Uterus (tissue), 4 donors: ENCODE data around the gene EIF2B4. TPM values are rescaled to one million over a fixed set of nuclear protein-coding genes. Genes with fewer than 3 reads are reported as not detected.

Experiments used
- DNase-seq, 2 donors: peaks; one replicate each; pipeline ENCODE4 v3.0.0-alpha.2; 2019 to 2020
- H3K27ac ChIP-seq, 2 donors: fragments of 200-600 bp; sonication (generic); 1 replicate in 1 of 2; 2 replicates in 1 of 2; pipeline ENCODE4 v1.5.1; 2016 to 2018
- H3K27me3 ChIP-seq, 2 donors: fragments of 200-600 bp; sonication (generic); one replicate each; pipeline ENCODE4 v1.5.1; 2018 to 2019; ENCODE audit warnings: control low read depth in 1 of 2
- H3K36me3 ChIP-seq, 2 donors: fragments of 200-600 bp; sonication (generic); one replicate each; pipeline ENCODE4 v1.5.1; 2019; ENCODE audit warnings: control low read depth in 1 of 2
- H3K4me1 ChIP-seq, 2 donors: fragments of 200-600 bp; sonication (generic); one replicate each; pipeline ENCODE4 v1.5.1; 2018 to 2019; ENCODE audit warnings: control low read depth in 1 of 2
- H3K4me3 ChIP-seq, 2 donors: fragments of 200-600 bp; sonication (generic); 1 replicate in 1 of 2; 2 replicates in 1 of 2; pipeline ENCODE4 v1.5.1; 2018 to 2019; ENCODE audit warnings: mild to moderate bottlenecking in 1 of 2
- H3K9me3 ChIP-seq, 2 donors: fragments of 200-600 bp; sonication (generic); one replicate each; pipeline ENCODE4 v1.5.1; 2019; ENCODE audit warnings: control low read depth in 1 of 2
- POLR2A ChIP-seq, 2 donors: fragments of 450-650 bp; IDR thresholded peaks; one replicate each; pipeline ENCODE4 v1.6.1; 2016; ENCODE audit warnings: antibody characterized with exemption in 2 of 2, mild to moderate bottlenecking in 1 of 2, moderate library complexity in 1 of 2
- intact Hi-C: fragments of 100-400 bp; cut with DNase I; formaldehyde crosslinking; loops from one replicate; pipeline ENCODE4 v1.15.1; 2023; ENCODE audit warnings: low total_unique reads
- total RNA-seq, 4 donors: library from RNA; depleted of rRNA in 3 of 4; stranded (reverse); fragments of >200 nt in 3 of 4; gene quantifications; one replicate each; pipeline versions ENCODE4 v1.1.0 to v1.2.4, GENCODE V29; 2014 to 2023
- TF ChIP-seq, protein P1 (sequence below), 4 experiments: fragments of 200-600 bp in 2 of 4; fragments of 450-650 bp in 2 of 4; sonication (generic) in 2 of 4; IDR thresholded peaks; one replicate each; pipeline ENCODE4 v1.5.1; 2016 to 2019; ENCODE audit warnings: antibody characterized with exemption in 4 of 4, mild to moderate bottlenecking in 2 of 4, moderate library complexity in 1 of 4
- donor health status: DM: yes; HTN: yes; CAD: no.

The EIF2B4 gene
- 10 to 100 TPM in 3 of 4 donors, 1 to 10 TPM in 1; 7.9 to 51.7 (median 13.8) TPM for total RNA-seq

GRCh38 chr2:27370026-27370815 lies at the start of gene EIF2B4, which contains the start of gene SNX17:
Gene EIF2B4, minus strand, starts transcription at chr2:27370338. Its CDS starts 24 bp downstream, at chr2:27370314.
Gene SNX17, plus strand, starts transcription at chr2:27370616. Its CDS starts 128 bp downstream, at chr2:27370744.
- Histone ChIP-seq H3K4me1 (peaks cover 16 to 30% of the 10 kb centered on the region in 2 donors), H3K27ac (peak within 1 kb of the TSS; percentile 83 to 91), H3K4me3 (peak within 1 kb of the TSS; percentile 65 to 96), H3K9me3 (no peaks in the 10 kb centered on the region), H3K27me3 (no peaks in the 10 kb centered on the region), H3K36me3 (no peaks in the 10 kb centered on the region)
- DNase-seq, result peak; percentile 99 to 100
- TF ChIP-seq, protein P1, sequence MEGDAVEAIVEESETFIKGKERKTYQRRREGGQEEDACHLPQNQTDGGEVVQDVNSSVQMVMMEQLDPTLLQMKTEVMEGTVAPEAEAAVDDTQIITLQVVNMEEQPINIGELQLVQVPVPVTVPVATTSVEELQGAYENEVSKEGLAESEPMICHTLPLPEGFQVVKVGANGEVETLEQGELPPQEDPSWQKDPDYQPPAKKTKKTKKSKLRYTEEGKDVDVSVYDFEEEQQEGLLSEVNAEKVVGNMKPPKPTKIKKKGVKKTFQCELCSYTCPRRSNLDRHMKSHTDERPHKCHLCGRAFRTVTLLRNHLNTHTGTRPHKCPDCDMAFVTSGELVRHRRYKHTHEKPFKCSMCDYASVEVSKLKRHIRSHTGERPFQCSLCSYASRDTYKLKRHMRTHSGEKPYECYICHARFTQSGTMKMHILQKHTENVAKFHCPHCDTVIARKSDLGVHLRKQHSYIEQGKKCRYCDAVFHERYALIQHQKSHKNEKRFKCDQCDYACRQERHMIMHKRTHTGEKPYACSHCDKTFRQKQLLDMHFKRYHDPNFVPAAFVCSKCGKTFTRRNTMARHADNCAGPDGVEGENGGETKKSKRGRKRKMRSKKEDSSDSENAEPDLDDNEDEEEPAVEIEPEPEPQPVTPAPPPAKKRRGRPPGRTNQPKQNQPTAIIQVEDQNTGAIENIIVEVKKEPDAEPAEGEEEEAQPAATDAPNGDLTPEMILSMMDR (IDR thresholded peaks at IDR 0.05), result peak; percentile 75 to 90 (median 84)
- TF ChIP-seq POLR2A (IDR thresholded peaks at IDR 0.05), result peak; percentile 39 to 64
- intact Hi-C loops, result no loop called here

DNA sequence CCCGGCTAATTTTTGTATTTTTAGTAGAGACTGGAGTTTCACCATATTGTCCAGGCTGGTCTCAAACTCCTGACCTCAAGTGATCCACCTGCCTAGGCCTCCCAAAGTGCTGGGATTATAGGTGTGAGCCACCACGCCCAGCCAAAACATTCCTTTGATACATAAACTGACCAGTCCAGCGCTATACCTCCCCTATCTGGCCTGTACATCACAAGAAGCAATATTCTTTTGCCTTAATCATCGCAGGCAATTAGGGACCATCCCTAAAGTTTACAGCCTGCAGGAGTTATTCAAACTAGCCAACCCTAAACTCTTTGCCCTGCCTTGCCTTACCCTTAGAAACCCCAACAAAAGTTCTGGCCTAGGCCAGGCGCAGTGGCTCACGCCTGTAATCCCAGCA lies 46.0 kb upstream of the EIF2B4 start:
- H3K9me3 ChIP-seq, result no peaks in the 10 kb centered on the region
- H3K4me3 ChIP-seq, result no peak overlapping the region
- no peaks in the 10 kb centered on the region for H3K4me1 ChIP-seq
- intact Hi-C loops, result no loop called here
- no peak for DNase-seq
- no peaks in the 10 kb centered on the region for H3K27me3 ChIP-seq
- no peaks in the 10 kb centered on the region for H3K36me3 ChIP-seq
- TF ChIP-seq POLR2A (IDR thresholded peaks at IDR 0.05), result no peak
- TF ChIP-seq, protein P1 (IDR thresholded peaks at IDR 0.05), result no peak
- no peak overlapping the region for H3K27ac ChIP-seq

- Histone ChIP-seq H3K4me3 (no peak overlapping the region), H3K27ac (no peak overlapping the region), H3K36me3 (no peaks in the 10 kb centered on the region), H3K4me1 (peaks cover 4 to 9% of the 10 kb centered on the region in 2 donors), H3K9me3 (no peaks in the 10 kb centered on the region), H3K27me3 (no peaks in the 10 kb centered on the region)
- DNase-seq, result no peak
- TF ChIP-seq, protein P1 (IDR thresholded peaks at IDR 0.05), result no peak
- no peak for TF ChIP-seq POLR2A (IDR thresholded peaks at IDR 0.05)
- intact Hi-C loops, result no loop called here
Measured at GRCh38 chr2:27412419-27413152, 42.4 kb upstream of the EIF2B4 start.

- Histone ChIP-seq H3K4me1 (peaks cover 6 to 9% of the 10 kb centered on the region in 2 donors), H3K36me3 (no peaks in the 10 kb centered on the region), H3K27me3 (no peaks in the 10 kb centered on the region), H3K4me3 (peak within 1 kb of the TSS; percentile 86 to 95), H3K9me3 (no peaks in the 10 kb centered on the region), H3K27ac (peak within 1 kb of the TSS; percentile 77 to 83)
- TF ChIP-seq, protein P1 (IDR thresholded peaks at IDR 0.05), result peak in 1 of 4 experiments; percentile 18
- peak in 1 of 2 donors; percentile 59 for TF ChIP-seq POLR2A (IDR thresholded peaks at IDR 0.05)
- DNase-seq, result peak; percentile 91 to 96
- intact Hi-C loops, result no loop called here
Measured at GRCh38 chr2:27409321-27410073, 39.4 kb upstream of the EIF2B4 start, which contains the start of gene PPM1G. Gene PPM1G, minus strand, starts transcription at chr2:27409591. Its CDS starts 169 bp downstream, at chr2:27409422.
